ENCODE results near the gene TPP2.

Gene TPP2

DNA sequence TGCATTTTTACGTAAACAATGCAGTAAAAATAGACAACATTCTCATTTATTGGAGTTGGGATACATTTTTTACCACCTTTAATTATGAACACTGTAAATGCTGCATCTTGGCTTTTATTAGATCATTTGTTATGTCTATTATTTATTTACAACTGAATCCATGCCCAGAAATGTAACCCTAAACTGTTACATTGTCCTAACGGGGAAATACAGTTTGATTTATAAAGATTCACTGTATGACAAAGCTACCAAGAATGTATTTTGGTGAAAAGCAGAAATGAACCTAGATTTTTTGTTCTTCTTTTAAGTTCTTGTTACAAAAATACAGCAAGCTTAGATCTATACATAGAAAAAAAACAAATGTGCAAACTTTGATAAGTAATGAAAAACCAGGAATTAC is 97.0 kb downstream of the TPP2 start:
- DNase-seq: no peak

GRCh38 chr13:102694937-102695336 is 98.2 kb downstream of the TPP2 start, which contains the start of gene METTL21C:
TSS of gene METTL21C (minus strand) at chr13:102695044. CDS start at chr13:102694498, 546 bp downstream.
- no peak for DNase-seq

DNA sequence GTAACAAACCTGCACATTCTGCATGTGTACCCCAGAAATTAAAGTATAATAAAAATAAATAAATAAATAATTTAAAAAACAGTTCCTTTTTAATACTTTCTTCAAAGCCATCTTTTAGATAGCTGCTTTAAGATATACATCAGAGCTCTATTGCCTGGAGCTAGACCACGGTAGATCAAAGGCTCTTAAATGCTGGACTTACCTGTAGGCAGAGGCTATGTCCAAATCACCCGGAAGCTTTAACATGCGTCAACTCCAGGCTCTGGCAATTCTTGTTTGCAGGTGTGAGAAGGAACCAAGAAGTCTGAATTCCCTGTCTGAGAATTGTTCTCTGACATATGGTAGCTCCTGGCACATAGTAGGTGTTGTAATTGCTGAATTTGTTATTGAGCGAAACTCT is 99.7 kb downstream of the TPP2 start:
- DNase-seq: no peak

DNA sequence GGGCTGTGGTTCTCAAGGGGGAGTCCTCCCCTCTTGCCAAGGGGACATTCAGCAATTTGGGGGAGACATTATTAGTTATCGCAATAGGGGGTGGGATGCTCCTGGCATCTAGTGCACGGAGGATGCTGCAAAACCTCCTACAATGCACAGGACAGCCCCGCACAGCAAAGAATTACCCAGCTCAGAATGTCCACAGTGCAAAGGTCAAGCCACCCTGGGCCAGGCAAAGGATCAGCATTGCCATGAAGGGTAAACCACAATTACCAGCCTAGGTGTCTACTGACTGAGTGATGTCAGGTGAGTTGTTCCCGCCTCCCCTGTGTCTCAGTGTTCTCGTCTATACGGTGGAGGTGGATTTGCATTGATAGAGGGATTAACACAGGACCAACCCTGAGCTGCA is 100.5 kb downstream of the TPP2 start:
- DNase-seq: no peak

DNA sequence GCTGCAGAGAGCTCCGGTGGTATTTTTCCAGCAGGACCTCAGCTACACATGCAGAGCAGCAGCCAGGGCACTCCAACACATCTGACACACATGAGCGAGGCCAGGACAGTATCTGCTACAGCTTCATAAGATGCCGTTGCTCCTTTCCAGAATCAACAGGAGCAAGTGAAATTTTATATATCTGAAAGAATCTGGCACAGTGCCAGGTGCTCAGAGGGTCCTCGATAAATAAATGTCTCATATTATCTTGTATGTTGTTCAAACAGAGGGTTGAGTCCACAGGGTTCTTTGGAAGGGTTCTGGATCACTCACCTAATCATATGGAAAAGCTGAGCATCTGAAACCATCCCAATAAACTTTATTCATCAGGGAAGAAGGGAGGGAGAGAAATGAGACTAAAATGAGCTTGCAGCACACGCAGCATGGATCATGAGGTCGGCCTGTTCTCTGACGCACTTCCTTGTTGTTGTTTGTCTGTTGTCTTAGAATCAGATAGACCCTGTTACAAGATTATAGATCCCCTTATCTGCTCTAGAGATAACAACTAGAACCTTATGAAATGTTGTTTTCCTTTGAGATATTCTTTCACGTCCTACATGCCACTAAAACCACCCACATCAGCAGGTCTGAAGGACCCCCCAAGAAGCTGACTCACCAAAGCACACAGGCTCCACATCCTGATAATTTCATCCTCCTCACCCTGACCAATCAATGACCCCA is 101.3 kb downstream of the TPP2 start:
- no peak for DNase-seq

DNA sequence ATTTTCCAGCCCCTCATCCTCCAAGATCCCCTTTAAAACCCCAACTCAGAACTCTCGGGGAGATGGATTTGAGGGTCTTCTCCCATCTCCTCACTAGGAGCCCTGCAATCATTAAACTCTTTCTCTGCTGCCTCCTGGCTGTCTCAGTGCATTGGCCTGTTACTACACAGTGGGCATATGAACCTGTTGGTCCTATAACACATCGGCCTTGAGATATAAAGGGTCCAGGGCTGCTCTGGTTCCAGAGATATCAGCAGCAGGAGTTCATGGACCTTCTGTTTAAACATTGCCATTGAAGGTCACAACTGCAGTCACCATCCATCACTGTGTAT is 101.8 kb downstream of the TPP2 start:
- no peak for DNase-seq

DNA sequence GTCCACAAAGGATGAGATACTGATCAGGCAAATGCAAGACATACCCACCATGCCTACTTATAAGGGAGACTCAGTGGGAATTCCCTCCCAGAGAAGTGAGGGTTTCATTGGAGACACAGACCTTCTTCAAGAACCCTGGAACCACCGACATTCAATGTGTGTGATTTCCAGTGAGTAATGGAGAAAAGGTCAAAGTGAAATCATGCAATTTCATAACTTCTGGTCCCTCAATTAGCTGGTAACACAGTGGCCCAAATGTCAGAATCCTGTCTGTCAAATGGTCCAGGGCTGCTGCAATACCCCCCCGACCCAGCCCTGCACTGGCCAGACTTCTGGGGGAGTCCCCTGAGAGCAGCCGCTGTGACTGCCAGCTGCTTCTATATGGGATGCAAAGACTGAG is 102.7 kb downstream of the TPP2 start:
- DNase-seq: no peak

- DNase-seq: no peak
Measured at GRCh38 chr13:102700088-102701031, 103.6 kb downstream of the TPP2 start.

- DNase-seq: no peak
Measured at GRCh38 chr13:102701331-102701730, 104.5 kb downstream of the TPP2 start.

GRCh38 chr13:102702965-102703725 is 106.4 kb downstream of the TPP2 start:
- no peak for DNase-seq

DNA sequence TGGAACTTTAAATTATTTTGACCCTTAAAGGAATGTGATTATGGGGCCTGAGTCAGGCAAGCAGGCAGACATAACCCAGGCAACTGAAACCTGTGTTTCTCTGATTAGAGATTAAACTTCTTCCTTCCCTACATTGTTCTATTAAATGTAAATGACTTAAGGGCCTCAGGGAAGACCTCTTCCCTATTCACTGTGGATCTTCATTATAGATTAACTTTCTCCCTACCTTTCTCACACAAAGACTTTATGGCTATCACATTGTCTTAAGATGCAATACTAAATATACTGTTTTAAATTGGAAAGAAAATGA is 106.9 kb downstream of the TPP2 start:
- no peak for DNase-seq

- no peak for DNase-seq
Measured at GRCh38 chr13:102704238-102705058, 107.7 kb downstream of the TPP2 start.

- DNase-seq: no peak
Measured at GRCh38 chr13:102707467-102707866, 110.7 kb downstream of the TPP2 start.

- no peak for DNase-seq
Measured at GRCh38 chr13:102708211-102708610, 111.4 kb downstream of the TPP2 start.

GRCh38 chr13:102708991-102709390 is 112.2 kb downstream of the TPP2 start:
- no peak for DNase-seq

DNA sequence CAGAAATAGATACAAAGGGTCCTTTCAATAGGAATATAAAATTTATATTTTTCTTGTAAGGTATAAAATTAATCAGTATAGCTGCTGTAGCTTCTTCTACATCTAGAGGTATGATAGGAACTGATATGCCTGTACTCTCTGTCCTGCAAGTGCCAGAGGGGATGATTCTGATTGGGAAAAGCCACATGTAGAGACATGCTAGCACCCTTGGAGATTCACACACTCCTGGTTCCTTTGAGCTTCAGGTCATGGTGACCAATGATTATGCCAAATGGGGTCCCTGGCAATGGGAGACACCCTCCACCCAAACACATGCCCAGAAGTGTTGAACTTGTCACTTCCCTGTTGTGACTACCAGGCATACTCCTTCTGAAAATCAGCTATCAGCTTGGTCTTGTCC is 112.8 kb downstream of the TPP2 start:
- DNase-seq: no peak

GRCh38 chr13:102710261-102710679 is 113.5 kb downstream of the TPP2 start:
- DNase-seq: no peak

GRCh38 chr13:102715447-102715846 is 118.7 kb downstream of the TPP2 start:
- no peak for DNase-seq

GRCh38 chr13:102718746-102719145 is 122.0 kb downstream of the TPP2 start:
- no peak for DNase-seq

DNA sequence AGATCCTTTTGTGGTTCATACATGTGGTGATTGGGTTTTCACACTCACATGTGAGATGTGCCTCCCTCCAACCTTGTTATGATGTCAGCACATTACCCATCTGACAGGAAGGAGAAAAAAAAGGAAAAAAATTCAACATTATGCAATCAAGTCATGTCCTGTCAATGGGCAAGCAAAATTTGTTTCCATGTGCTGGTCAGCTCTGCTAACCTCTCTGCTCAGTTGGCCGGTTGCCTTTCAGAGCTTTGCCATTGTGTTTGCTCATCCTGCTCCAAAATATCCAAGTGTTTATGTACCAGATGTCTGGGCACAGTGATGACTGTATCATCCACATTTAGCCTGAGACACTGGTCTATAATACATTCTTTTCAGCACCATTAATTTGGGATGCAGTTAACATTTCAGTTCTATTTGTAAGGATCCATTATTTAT is 125.0 kb downstream of the TPP2 start:
- DNase-seq: no peak

DNA sequence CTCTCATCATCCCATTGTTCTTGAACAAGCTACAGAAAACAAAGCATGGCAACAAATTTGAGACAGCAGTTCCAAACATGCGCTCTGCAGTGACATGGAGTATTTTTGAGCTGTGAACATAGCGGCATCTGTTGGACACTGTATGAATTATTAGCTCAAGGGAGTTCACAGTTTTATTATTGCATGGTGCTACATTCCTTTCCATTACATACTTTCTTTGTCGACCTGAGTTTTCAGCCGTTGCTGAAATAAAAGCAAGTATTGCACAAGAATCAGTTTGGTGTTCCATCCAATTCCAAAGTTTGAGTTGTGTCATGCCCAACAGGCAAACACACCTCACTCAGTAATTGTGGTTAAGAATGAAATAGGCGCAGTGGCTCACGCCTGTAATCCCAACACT is 128.1 kb downstream of the TPP2 start:
- peak; percentile 19 for DNase-seq

DNA sequence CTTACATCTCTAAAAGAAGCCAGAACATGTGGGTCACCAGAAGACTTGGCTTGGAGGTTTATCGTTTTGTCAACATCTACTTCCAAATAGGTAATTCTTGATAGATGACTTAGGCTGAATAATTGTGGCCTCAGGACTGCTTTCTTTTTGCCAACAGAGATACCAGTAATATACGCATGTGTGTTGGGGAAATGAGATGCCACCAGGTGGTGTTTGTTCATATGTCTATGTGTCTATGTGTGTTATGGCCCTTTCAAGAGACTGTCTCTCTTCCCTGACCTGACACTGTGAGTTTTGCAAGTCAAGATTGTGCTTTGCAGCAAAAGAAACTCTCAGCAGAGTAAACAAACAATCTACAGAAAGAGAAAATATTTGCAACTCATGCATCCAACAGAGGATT is 129.6 kb downstream of the TPP2 start:
- DNase-seq: no peak

Measured in right kidney (tissue), 1 donor.